H4 (cell line): ENCODE measurements around the gene CCDC106. TPM values are rescaled to one million over a fixed set of nuclear protein-coding genes. Genes with fewer than 3 reads are reported as not detected.

Experiments used
- DNase-seq: peaks from one replicate; pipeline ENCODE4 v3.0.0-alpha.2; 2015; ENCODE audit warnings: low spot score
- total RNA-seq: library from RNA; depleted of rRNA; stranded (reverse); fragments of >200 nt; shearing (Covaris generic); gene quantifications from 2 replicates; pipeline ENCODE4 v1.2.3, GENCODE V29; 2014

CCDC106 gene
- total RNA-seq, 1 experiment from 2014 or later, result 2.4 TPM

- no peak for DNase-seq
Measured at GRCh38 chr19:55635856-55636440, 12.1 kb upstream of the CCDC106 start.

GRCh38 chr19:55636723-55637122 lies 11.3 kb upstream of the CCDC106 start:
- no peak for DNase-seq

GRCh38 chr19:55637534-55637933 lies 10.5 kb upstream of the CCDC106 start:
- no peak for DNase-seq

- peak; percentile 88 for DNase-seq
Measured at GRCh38 chr19:55638864-55639359, 9.1 kb upstream of the CCDC106 start.

- DNase-seq, result no peak
Measured at GRCh38 chr19:55640043-55640576, 7.9 kb upstream of the CCDC106 start.

- peak; percentile 75 for DNase-seq
Measured at GRCh38 chr19:55640577-55641425, 7.2 kb upstream of the CCDC106 start, which contains the start of gene ZNF580. Gene ZNF580 (plus strand): TSS chr19:55641002. CDS start chr19:55642509, 1,507 bp downstream.

GRCh38 chr19:55641426-55642152 lies 6.4 kb upstream of the CCDC106 start:
- no peak for DNase-seq

- no peak for DNase-seq
Measured at GRCh38 chr19:55642153-55643002, 5.6 kb upstream of the CCDC106 start.

GRCh38 chr19:55643003-55643886 lies 4.8 kb upstream of the CCDC106 start, which contains the start of gene ZNF581:
Gene ZNF581 (plus strand): TSS chr19:55643649. CDS start chr19:55644572, 923 bp downstream.
- DNase-seq, result peak; percentile 81

- no peak for DNase-seq
Measured at GRCh38 chr19:55643887-55644176, 4.2 kb upstream of the CCDC106 start.

GRCh38 chr19:55644191-55644833 lies 3.7 kb upstream of the CCDC106 start:
- DNase-seq, result no peak

- no peak for DNase-seq
Measured at GRCh38 chr19:55644842-55645511, 3.0 kb upstream of the CCDC106 start.

- DNase-seq, result no peak
Measured at GRCh38 chr19:55645512-55645881, 2.5 kb upstream of the CCDC106 start.

- no peak for DNase-seq
Measured at GRCh38 chr19:55646889-55647731, 902 bp upstream of the CCDC106 start.

- DNase-seq, result no peak
Measured at GRCh38 chr19:55648585-55649267, 714 bp downstream of the CCDC106 start.

- no peak for DNase-seq
Measured at GRCh38 chr19:55649268-55650125, 1.5 kb downstream of the CCDC106 start.

GRCh38 chr19:55650126-55650557 lies 2.1 kb downstream of the CCDC106 start:
- DNase-seq, result no peak
